NCI-H2029 treated with DMSO at 0.1 percent for 48 hours (cell line): Measurements from ENCODE around the gene SLC7A1.
"Not testable (repeated sequence)": the region's sequence is repeated elsewhere in the genome, so short reads cannot be mapped to it uniquely, and the experiment has no call there.

Source experiments
- DNase-seq: peaks from one replicate; lab custom pipeline; 2025; lab: John Stamatoyannopoulos, UW

Gene SLC7A1

GRCh38 chr13:29595380-29596063 is at the start of gene SLC7A1:
TSS of gene SLC7A1 (minus strand) at chr13:29595688. CDS start at chr13:29536188, 59,500 bp downstream.
- DNase-seq: no peak

GRCh38 chr13:29640665-29641064 is 45.2 kb upstream of the SLC7A1 start:
- no peak for DNase-seq

- not testable (repeated sequence) for DNase-seq
These were observed 41.3 kb upstream of the SLC7A1 start for GRCh38 chr13:29636831-29637230.

- DNase-seq: no peak
These were observed 29.5 kb upstream of the SLC7A1 start for GRCh38 chr13:29624997-29625396.

- no peak for DNase-seq
These were observed 26.4 kb upstream of the SLC7A1 start for GRCh38 chr13:29621841-29622240.

GRCh38 chr13:29621051-29621800 is 25.7 kb upstream of the SLC7A1 start:
- no peak for DNase-seq

GRCh38 chr13:29619995-29620394 is 24.5 kb upstream of the SLC7A1 start:
- DNase-seq: no peak

GRCh38 chr13:29613101-29613500 is 17.6 kb upstream of the SLC7A1 start:
- DNase-seq: no peak

- no peak for DNase-seq
These were observed 12.0 kb upstream of the SLC7A1 start for GRCh38 chr13:29607465-29607864.

GRCh38 chr13:29605860-29606526 is 10.5 kb upstream of the SLC7A1 start:
- no peak for DNase-seq

- DNase-seq: no peak
These were observed 2.8 kb upstream of the SLC7A1 start for GRCh38 chr13:29598321-29598720.

GRCh38 chr13:29597706-29598105 is 2.2 kb upstream of the SLC7A1 start:
- DNase-seq: no peak

- DNase-seq: no peak
These were observed 1.8 kb upstream of the SLC7A1 start for GRCh38 chr13:29597246-29597645.

- no peak for DNase-seq
These were observed 553 bp upstream of the SLC7A1 start for GRCh38 chr13:29596064-29596418.

- no peak for DNase-seq
These were observed 643 bp downstream of the SLC7A1 start for GRCh38 chr13:29594710-29595379.

GRCh38 chr13:29594303-29594709 is 1.2 kb downstream of the SLC7A1 start:
- peak; percentile 11 for DNase-seq

- DNase-seq: no peak
These were observed 1.7 kb downstream of the SLC7A1 start for GRCh38 chr13:29593605-29594297.

GRCh38 chr13:29591310-29591709 is 4.2 kb downstream of the SLC7A1 start:
- no peak for DNase-seq

GRCh38 chr13:29589967-29590366 is 5.5 kb downstream of the SLC7A1 start:
- DNase-seq: no peak

GRCh38 chr13:29589234-29589633 is 6.3 kb downstream of the SLC7A1 start:
- DNase-seq: no peak

- no peak for DNase-seq
These were observed 7.8 kb downstream of the SLC7A1 start for GRCh38 chr13:29587645-29588044.
